HepG2 (cell line): ENCODE data around the gene NAT14. TPM values are rescaled to one million over a fixed set of nuclear protein-coding genes. Genes with fewer than 3 reads are reported as not detected.

ENCODE experiments used
- CBX2 ChIP-seq, 2 experiments: fragments of 200-600 bp in 1 of 2; sonication (generic); formaldehyde crosslinking in 1 of 2; IDR thresholded peaks; 2 replicates each; pipeline versions ENCODE4 v1.7.0 to v1.8.1; 2018 to 2022; ENCODE audit warnings: low read depth in 2 of 2, low read length in 1 of 2, mild to moderate bottlenecking in 1 of 2, missing genetic modification reagents in 1 of 2
- HNF1A ChIP-seq, 2 experiments: sonication (generic) in 1 of 2; formaldehyde crosslinking in 1 of 2; IDR thresholded peaks; 2 replicates each; pipeline versions ENCODE4 v1.4.0 to v1.6.1; 2016 to 2020; ENCODE audit warnings: borderline replicate concordance in 1 of 2, low read depth in 1 of 2, mild to moderate bottlenecking in 1 of 2, missing genetic modification reagents in 1 of 2
- HOXA9 ChIP-seq: sonication (generic); formaldehyde crosslinking; IDR thresholded peaks from 2 replicates; pipeline ENCODE4 v1.8.1; 2022; ENCODE audit warnings: missing genetic modification reagents, mild to moderate bottlenecking, moderate library complexity, borderline replicate concordance
- IRF2 ChIP-seq: IDR thresholded peaks from 2 replicates; pipeline ENCODE4 v1.6.1; 2018; ENCODE audit warnings: missing genetic modification reagents, missing compliant biosample characterization
- KAT8 ChIP-seq: IDR thresholded peaks from 2 replicates; pipeline ENCODE4 v1.6.1; 2016; ENCODE audit warnings: missing genetic modification reagents, missing compliant biosample characterization
- KDM4B ChIP-seq: sonication (generic); formaldehyde crosslinking; IDR thresholded peaks from 2 replicates; pipeline ENCODE4 v1.4.0; 2020; ENCODE audit warnings: missing genetic modification reagents
- NFYC ChIP-seq: IDR thresholded peaks from 2 replicates; pipeline ENCODE4 v1.6.1; 2016; ENCODE audit warnings: missing genetic modification reagents, missing compliant biosample characterization
- NKX3-1 ChIP-seq: sonication (generic); formaldehyde crosslinking; IDR thresholded peaks from 2 replicates; pipeline ENCODE4 v1.5.0; 2020; ENCODE audit warnings: missing genetic modification reagents
- NR2F6 ChIP-seq, 2 experiments: IDR thresholded peaks; 2 replicates each; pipeline ENCODE4 v1.6.1; 2016; ENCODE audit warnings: antibody characterized with exemption in 1 of 2, mild to moderate bottlenecking in 1 of 2
- NR3C1 ChIP-seq: sonication (generic); formaldehyde crosslinking; IDR thresholded peaks from 2 replicates; pipeline ENCODE4 v1.4.0; 2020; ENCODE audit warnings: missing genetic modification reagents
- POGK ChIP-seq: sonication (generic); formaldehyde crosslinking; conservative IDR thresholded peaks from 2 replicates; pipeline ENCODE4 v1.8.0; 2022; ENCODE audit warnings: mild to moderate bottlenecking, moderate library complexity, missing genetic modification reagents
- PRPF4 ChIP-seq: fragments of 200-400 bp; formaldehyde crosslinking; IDR thresholded peaks from 2 replicates; pipeline ENCODE4 v1.6.1; 2016; ENCODE audit warnings: low read length, low read depth; ENCODE audit not compliant: poor library complexity, severe bottlenecking
- SYNCRIP ChIP-seq: fragments of 200-400 bp; formaldehyde crosslinking; IDR thresholded peaks from 2 replicates; pipeline ENCODE4 v1.6.1; 2018; ENCODE audit warnings: mild to moderate bottlenecking, low read depth, low read length; ENCODE audit not compliant: insufficient read depth
- ZNF205 ChIP-seq: IDR thresholded peaks from 2 replicates; pipeline ENCODE4 v1.6.1; 2018; ENCODE audit warnings: missing biosample characterization, missing genetic modification reagents
- ZNF282 ChIP-seq: fragments of 450-650 bp; IDR thresholded peaks from 2 replicates; pipeline ENCODE4 v1.6.1; 2018; ENCODE audit not compliant: partially characterized antibody
- ZNF326 ChIP-seq: sonication (generic); formaldehyde crosslinking; IDR thresholded peaks from 2 replicates; pipeline ENCODE4 v1.4.0; 2020; ENCODE audit warnings: missing genetic modification reagents, borderline replicate concordance
- ZNF367 ChIP-seq: sonication (generic); formaldehyde crosslinking; IDR thresholded peaks from 2 replicates; pipeline ENCODE4 v1.4.0; 2020; ENCODE audit warnings: missing genetic modification reagents, borderline replicate concordance
- ZNF577 ChIP-seq: sonication (generic); formaldehyde crosslinking; IDR thresholded peaks from 2 replicates; pipeline ENCODE4 v1.4.0; 2020; ENCODE audit warnings: mild to moderate bottlenecking, low read depth, missing genetic modification reagents, borderline replicate concordance
- ZNF614 ChIP-seq: IDR thresholded peaks from 2 replicates; pipeline ENCODE4 v1.6.1; 2018; ENCODE audit warnings: missing biosample characterization, missing genetic modification reagents, inconsistent platforms, borderline replicate concordance
- ZNF629 ChIP-seq: sonication (generic); formaldehyde crosslinking; conservative IDR thresholded peaks from 2 replicates; pipeline ENCODE4 v1.5.0; 2020; ENCODE audit warnings: missing genetic modification reagents
- ZNF713 ChIP-seq: sonication (generic); formaldehyde crosslinking; IDR thresholded peaks from 2 replicates; pipeline ENCODE4 v1.4.0; 2020; ENCODE audit warnings: mild to moderate bottlenecking, missing genetic modification reagents
- polyA plus RNA-seq, 8 experiments: library from polyadenylated mRNA; depleted of rRNA in 3 of 8; stranded (reverse) in 7 of 8; unstranded in 1 of 8; fragments of >200 nt; fragmentation: Illumina TruSeq in 4 of 8; extraction: Trizol in 4 of 8; gene quantifications; 2 replicates each; pipeline versions ENCODE4 v1.2.1 to v1.2.3, GENCODE V29; 2011 to 2016; ENCODE audit warnings: low read depth in 4 of 8, missing spikeins in 1 of 8, mixed read lengths in 1 of 8; ENCODE audit not compliant: insufficient read depth in 1 of 8
- total RNA-seq, 5 experiments: library from RNA; depleted of rRNA; stranded (reverse); fragments of >200 nt; fragmentation: Illumina TruSeq; extraction: Trizol; gene quantifications; 2 replicates each; pipeline ENCODE4 v1.2.3, GENCODE V29; 2016; ENCODE audit warnings: low read depth in 1 of 5

Gene NAT14
- total and polyA plus RNA-seq, 2 of the 13 experiments (the other 11 are each of a cell fraction or from before 2014, with no cell fraction given): 20.7 to 22.3 TPM

- peak; percentile 82 for TF ChIP-seq POGK (CRISPR knock-in tag)
- no peak for TF ChIP-seq HNF1A (IDR thresholded peaks at IDR 0.05; ENCODE audit: low read depth)
- TF ChIP-seq HNF1A (CRISPR knock-in tag; IDR thresholded peaks at IDR 0.05; ENCODE audit: borderline replicate concordance): peak; percentile 34; the same call in 1 of the 2 replicates
- peak; percentile 73; the same call in 1 of the 2 replicates for TF ChIP-seq ZNF205 (CRISPR knock-in tag)
- peak; percentile 88 for TF ChIP-seq KAT8 (CRISPR knock-in tag)
- 0 out of 2 replicates have a peak, but pooled peaks have one; percentile 81 for TF ChIP-seq ZNF367 (CRISPR knock-in tag)
- 0 out of 2 replicates have a peak, but pooled peaks have one; percentile 70 for TF ChIP-seq ZNF577
- 0 out of 2 replicates have a peak, but pooled peaks have one; percentile 6 for TF ChIP-seq ZNF629 (CRISPR knock-in tag)
- no peak for TF ChIP-seq PRPF4
- peak; percentile 96 for TF ChIP-seq NFYC
- no peak for TF ChIP-seq ZNF282
- peak; percentile 86 for TF ChIP-seq IRF2 (CRISPR knock-in tag)
- no peak for TF ChIP-seq ZNF326 (CRISPR knock-in tag)
- TF ChIP-seq NR2F6 (IDR thresholded peaks at IDR 0.05): no peak
- no peak for TF ChIP-seq NR2F6 (CRISPR knock-in tag; IDR thresholded peaks at IDR 0.05)
- no peak for TF ChIP-seq ZNF614
- TF ChIP-seq NR3C1: no peak
- peak; percentile 35; the same call in 1 of the 2 replicates for TF ChIP-seq HOXA9 (CRISPR knock-in tag)
- peak; percentile 94; the same call in 1 of the 2 replicates for TF ChIP-seq NKX3-1 (CRISPR knock-in tag)
- TF ChIP-seq ZNF713 (CRISPR knock-in tag): 0 out of 2 replicates have a peak, but pooled peaks have one; percentile 44
- TF ChIP-seq SYNCRIP: no peak
- TF ChIP-seq CBX2 (IDR thresholded peaks at IDR 0.05; ENCODE audit: low read depth, low read length): no peak
- TF ChIP-seq CBX2 (CRISPR knock-in tag; IDR thresholded peaks at IDR 0.05; ENCODE audit: low read depth): no peak
- TF ChIP-seq KDM4B (CRISPR knock-in tag): no peak
Measured at GRCh38 chr19:55476100-55476775, 8.8 kb upstream of the NAT14 start, which contains the start of gene ZNF628 (continued).
